ENCODE data around the gene SCYL2.
"Not testable (repeated sequence)": the region's sequence is repeated elsewhere in the genome, so short reads cannot be mapped to it uniquely, and the experiment has no call there.

The SCYL2 gene

DNA sequence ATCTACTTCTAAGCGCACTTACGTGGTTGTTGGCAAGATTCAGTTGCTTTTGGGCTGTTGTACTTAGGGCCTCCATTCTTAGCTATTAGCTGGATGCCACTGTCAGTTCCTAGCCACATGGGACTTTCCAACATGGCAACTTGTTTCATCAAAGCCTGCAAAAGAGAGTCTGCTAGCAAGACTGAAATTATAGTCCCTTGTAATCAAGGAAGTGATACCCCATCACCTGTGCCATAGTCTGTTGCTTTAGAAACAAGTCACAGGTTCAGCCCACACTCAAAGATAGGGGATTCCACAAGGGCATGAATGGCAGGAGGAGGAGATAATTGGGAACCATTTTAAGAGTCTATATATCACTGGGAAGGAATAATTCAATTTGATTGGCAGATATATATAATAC is 62.8 kb downstream of the SCYL2 start:
- DNase-seq, result no peak

- no peak for DNase-seq
Observed at GRCh38 chr12:100331871-100332270, 64.9 kb downstream of the SCYL2 start.

GRCh38 chr12:100332852-100333251 is 65.9 kb downstream of the SCYL2 start:
- no peak for DNase-seq

GRCh38 chr12:100337299-100337698 is 70.3 kb downstream of the SCYL2 start:
- DNase-seq, result no peak

- DNase-seq, result no peak
Observed at GRCh38 chr12:100337727-100338126, 70.8 kb downstream of the SCYL2 start.

- no peak for DNase-seq
Observed at GRCh38 chr12:100339071-100339470, 72.1 kb downstream of the SCYL2 start.

GRCh38 chr12:100342897-100343296 is 75.9 kb downstream of the SCYL2 start:
- DNase-seq, result not testable (repeated sequence)

- not testable (repeated sequence) for DNase-seq
Observed at GRCh38 chr12:100344351-100344750, 77.4 kb downstream of the SCYL2 start.

GRCh38 chr12:100345020-100345767 is 78.2 kb downstream of the SCYL2 start:
- DNase-seq, result no peak

GRCh38 chr12:100346660-100347059 is 79.7 kb downstream of the SCYL2 start:
- DNase-seq, result no peak

DNA sequence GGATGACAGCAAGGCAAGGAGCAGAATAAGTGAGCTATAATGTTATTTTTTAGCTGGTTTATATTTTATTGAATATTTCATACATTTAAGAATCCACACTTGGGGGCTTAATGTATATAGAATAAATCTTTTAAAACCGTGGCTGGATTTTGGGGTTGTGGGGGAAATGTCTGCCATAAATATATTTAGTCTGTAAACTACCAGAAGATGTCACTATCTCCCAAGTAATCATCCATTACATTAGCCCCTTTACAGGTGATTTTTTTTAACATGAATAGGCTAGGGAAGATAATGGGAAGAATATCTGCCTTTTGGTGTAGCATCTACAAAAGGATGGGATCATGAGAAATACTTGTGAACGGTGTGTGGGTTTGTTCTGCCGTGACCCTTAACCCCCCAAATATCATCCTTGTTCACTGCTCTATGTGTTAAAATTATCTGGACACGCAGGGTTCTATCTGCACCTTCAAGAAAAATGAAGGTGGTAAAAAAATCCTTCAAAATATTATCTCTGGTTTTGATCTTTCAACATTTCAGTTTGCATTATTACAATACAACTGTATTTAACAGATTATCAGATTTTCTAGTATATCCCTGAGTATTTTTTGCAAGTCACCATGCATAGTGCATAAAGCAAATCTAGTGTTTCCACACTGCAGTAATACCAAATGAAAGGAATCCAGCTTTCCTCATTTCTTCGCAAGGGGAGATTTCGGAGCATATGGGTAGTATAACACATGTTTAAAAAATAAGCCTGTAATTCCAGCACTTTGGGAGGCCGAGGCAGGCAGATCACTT is 81.9 kb downstream of the SCYL2 start:
- DNase-seq, result no peak

GRCh38 chr12:100356644-100357223 is 89.8 kb downstream of the SCYL2 start, which contains the start of gene SLC17A8:
Gene SLC17A8, plus strand, starts transcription at chr12:100357074. Its CDS starts 318 bp downstream, at chr12:100357392.
- DNase-seq, result no peak

- DNase-seq, result no peak
Observed at GRCh38 chr12:100359248-100359647, 92.3 kb downstream of the SCYL2 start.

- no peak for DNase-seq
Observed at GRCh38 chr12:100359822-100360221, 92.8 kb downstream of the SCYL2 start.

DNA sequence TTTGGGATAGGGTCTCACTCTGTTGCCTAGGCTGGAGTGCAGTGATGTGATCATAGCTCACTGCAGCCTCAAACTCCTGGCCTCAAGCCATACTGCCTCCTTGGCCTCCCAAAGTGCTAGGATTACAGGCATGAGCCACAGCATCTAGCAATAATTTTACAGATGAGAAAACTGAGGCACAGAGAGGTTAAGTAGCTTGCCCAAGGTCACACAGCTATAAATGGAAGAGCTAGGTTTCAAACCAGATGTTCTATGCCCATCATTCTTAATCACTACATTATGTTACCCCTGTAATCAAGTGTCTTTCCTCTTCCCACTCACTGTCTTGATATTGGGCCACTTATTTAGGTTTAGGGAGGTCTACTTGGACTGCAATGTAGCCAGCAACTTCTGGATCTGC is 93.5 kb downstream of the SCYL2 start:
- no peak for DNase-seq

GRCh38 chr12:100364324-100364723 is 97.3 kb downstream of the SCYL2 start:
- no peak for DNase-seq

DNA sequence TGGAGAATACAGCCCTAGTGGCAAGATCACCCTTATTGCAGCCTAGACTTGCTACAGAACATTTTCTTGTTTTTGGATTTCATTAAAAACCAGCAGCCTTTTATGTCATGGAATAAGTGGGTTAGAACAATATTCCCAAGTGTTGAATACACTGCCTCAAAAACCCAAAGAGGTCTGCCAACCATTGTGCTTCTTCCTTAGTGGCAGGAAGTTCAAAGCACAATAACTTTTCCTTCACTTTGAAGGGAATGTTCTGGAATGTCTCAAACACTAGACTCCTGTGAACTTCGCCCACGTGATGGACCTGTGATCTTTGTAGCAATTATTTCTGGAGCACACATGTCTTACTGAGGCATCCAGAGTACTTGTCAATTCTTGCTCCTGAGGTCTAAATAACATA is 98.4 kb downstream of the SCYL2 start:
- DNase-seq, result no peak

GRCh38 chr12:100368066-100368465 is 101.1 kb downstream of the SCYL2 start:
- no peak for DNase-seq

- no peak for DNase-seq
Observed at GRCh38 chr12:100371146-100371545, 104.2 kb downstream of the SCYL2 start.

GRCh38 chr12:100372853-100373640 is 106.1 kb downstream of the SCYL2 start:
- no peak for DNase-seq

DNA sequence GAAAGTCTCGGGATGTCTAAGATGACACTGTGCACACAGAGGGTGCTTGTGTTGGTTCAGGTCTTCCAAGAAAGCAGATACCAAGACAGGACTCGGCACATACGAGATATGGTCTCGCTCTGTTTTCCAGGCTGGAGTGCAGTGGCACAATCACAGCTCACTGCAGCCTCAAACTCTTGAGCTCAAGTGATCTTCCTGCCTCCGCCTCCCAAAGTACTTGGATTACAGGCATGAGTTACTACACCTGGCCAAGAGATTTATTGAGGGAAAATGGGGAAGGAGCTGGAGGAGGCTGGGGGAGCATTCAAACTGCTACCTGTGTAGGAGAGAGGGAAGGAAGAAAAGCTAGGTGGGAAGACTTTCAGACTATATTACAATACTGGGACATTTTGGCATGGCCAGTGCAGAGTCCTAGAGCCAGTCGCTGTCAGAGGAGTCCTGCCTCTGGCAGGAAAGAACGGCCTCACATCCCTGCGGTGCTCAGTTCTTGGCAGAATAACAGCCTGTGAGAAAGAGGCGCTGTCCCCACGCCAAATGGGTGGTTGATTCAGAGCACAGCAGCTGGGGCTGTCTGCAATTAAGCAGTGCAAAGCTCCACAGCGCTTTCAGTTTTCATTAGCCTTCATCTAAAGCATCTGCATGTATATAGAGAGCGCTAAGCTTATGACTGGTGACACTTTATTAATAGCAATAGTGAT is 108.2 kb downstream of the SCYL2 start:
- DNase-seq, result no peak

- DNase-seq, result no peak
Observed at GRCh38 chr12:100376161-100376560, 109.2 kb downstream of the SCYL2 start.

Measured in CD4-positive, alpha-beta T cell treated with Interleukin-21 for 1 hour (primary cell).